ENCODE results near the gene MAST4.

Gene MAST4

DNA sequence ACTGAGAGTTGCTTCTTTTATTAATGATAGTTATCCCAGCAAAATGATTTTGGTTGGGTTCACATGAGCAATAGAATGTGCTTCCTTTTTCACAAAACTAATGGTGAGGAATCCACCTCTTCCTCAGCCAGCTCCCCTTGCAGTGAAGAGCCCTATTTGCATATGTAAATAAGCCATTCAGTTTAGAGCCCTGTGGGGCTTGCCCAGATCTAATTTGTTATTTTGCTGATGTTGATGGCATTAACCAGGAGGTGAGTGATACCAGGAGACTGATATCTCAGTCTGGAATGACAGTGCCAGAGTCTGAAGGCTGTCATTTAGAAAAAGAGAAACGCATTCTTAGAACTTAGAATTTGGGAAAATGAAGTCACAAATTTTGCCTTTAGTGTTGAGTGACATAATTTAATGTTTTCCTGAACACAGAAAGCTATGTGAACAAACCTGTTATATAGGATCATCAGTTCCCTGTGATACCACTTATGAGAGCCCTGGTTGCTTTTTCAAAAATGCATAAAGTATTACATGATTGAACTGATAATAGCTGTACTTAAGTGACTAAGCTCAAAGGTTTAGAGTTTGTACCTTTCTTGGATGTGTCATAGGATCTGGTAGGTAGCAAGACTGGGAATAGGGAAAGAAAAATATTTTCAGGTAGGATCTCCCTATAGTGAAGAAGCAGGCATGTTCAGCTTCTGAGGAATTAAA is 271.6 kb downstream of the MAST4 start (continued):
- TF ChIP-seq, protein P1, sequence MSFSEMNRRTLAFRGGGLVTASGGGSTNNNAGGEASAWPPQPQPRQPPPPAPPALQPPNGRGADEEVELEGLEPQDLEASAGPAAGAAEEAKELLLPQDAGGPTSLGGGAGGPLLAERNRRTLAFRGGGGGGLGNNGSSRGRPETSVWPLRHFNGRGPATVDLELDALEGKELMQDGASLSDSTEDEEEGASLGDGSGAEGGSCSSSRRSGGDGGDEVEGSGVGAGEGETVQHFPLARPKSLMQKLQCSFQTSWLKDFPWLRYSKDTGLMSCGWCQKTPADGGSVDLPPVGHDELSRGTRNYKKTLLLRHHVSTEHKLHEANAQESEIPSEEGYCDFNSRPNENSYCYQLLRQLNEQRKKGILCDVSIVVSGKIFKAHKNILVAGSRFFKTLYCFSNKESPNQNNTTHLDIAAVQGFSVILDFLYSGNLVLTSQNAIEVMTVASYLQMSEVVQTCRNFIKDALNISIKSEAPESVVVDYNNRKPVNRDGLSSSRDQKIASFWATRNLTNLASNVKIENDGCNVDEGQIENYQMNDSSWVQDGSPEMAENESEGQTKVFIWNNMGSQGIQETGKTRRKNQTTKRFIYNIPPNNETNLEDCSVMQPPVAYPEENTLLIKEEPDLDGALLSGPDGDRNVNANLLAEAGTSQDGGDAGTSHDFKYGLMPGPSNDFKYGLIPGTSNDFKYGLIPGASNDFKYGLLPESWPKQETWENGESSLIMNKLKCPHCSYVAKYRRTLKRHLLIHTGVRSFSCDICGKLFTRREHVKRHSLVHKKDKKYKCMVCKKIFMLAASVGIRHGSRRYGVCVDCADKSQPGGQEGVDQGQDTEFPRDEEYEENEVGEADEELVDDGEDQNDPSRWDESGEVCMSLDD (tag by site-specific recombination; IDR thresholded peaks at IDR 0.05), result no peak
- TF ChIP-seq ZNF416 (tag by site-specific recombination; IDR thresholded peaks at IDR 0.05) (no peak), ZNF114 (tag by site-specific recombination; IDR thresholded peaks at IDR 0.05) (no peak), ZNF549 (tag by site-specific recombination; IDR thresholded peaks at IDR 0.05) (no peak), ZNF404 (tag by site-specific recombination; IDR thresholded peaks at IDR 0.05) (no peak), MEIS1 (CRISPR knock-in tag; IDR thresholded peaks at IDR 0.05; ENCODE audit: borderline replicate concordance) (no peak)

DNA sequence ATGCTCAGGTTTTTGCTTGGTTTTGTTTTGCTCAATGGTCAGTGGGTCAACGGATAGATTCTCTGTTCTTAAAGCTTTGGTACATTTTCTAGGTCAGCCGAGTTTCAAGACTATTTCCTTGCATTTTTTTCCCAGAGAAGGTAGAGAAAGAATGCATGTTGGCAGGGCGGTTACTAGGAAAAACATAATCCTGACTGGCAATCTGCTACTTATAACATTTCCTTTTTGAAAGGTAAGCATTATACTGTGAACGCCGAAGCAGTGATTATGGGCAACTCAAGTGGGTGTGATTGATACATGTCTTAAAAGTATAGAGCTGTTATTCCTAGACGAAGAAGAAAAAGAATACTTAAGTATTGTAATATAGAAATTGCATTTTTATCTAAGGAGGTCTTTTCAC is 273.2 kb downstream of the MAST4 start:
- no peaks in the 10 kb centered on the region for H3K9me3 ChIP-seq (ENCODE audit: control insufficient read depth, insufficient read depth, low read depth, low read length)
- POLR2A ChIA-PET, result no interaction called here
- no peak for TF ChIP-seq ZNF514 (tag by site-specific recombination; IDR thresholded peaks at IDR 0.05)
- H3K4me1 ChIP-seq (ENCODE audit: control insufficient read depth, insufficient read depth, low read length), result peaks cover 6% of the 10 kb centered on the region
- no peak overlapping the region for H3K27ac ChIP-seq (ENCODE audit: extremely low read depth, low read depth, low read length)
- no peaks in the 10 kb centered on the region for H3K36me3 ChIP-seq (ENCODE audit: control insufficient read depth in 2 of 2, insufficient read depth in 1 of 2, low read length in 2 of 2)
- no peak overlapping the region for H3K4me3 ChIP-seq (ENCODE audit: low read depth, low read length)
- CTCF ChIA-PET, result interaction anchor here (1.0 kb wide), 1 partner anchor 118 kb away, joined by 3 read pairs; no protein-coding TSS in a partner anchor

DNA sequence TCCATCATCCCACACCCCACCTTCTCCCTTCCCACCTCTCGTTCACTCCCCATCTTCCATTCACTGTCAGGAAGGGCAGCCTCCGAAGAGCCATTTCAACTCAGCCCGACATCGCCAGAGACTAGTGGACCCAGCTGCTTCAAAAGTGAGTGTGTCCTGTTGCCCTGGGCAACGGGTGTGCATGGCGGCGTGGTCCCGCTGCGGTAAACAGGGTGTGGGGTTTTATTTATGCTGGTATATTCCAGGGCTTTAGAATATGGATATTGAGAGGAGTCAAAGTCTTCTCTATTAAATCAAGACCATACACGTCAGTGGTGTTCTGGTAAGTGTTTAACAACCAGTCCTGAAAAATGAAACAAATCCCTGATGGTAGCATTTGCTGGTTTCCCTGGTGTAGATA is 274.5 kb downstream of the MAST4 start:
- Histone ChIP-seq H3K4me1 (ENCODE audit: control insufficient read depth, insufficient read depth, low read length) (peaks cover 6% of the 10 kb centered on the region), H3K36me3 (ENCODE audit: control insufficient read depth in 2 of 2, insufficient read depth in 1 of 2, low read length in 2 of 2) (no peaks in the 10 kb centered on the region), H3K4me3 (ENCODE audit: low read depth, low read length) (no peak overlapping the region), H3K9me3 (ENCODE audit: control insufficient read depth, insufficient read depth, low read depth, low read length) (no peaks in the 10 kb centered on the region), H3K27ac (ENCODE audit: extremely low read depth, low read depth, low read length) (no peak overlapping the region)
- ChIA-PET CTCF (interaction anchor here (0.7 kb wide), 1 partner anchor 342 kb away, joined by 3 read pairs; no protein-coding TSS in a partner anchor), POLR2A (no interaction called here)
- TF ChIP-seq YY1 (tag by site-specific recombination; IDR thresholded peaks at IDR 0.05) (no peak), ZNF266 (tag by site-specific recombination; IDR thresholded peaks at IDR 0.05; ENCODE audit: low read depth) (no peak), ZNF600 (tag by site-specific recombination; IDR thresholded peaks at IDR 0.05) (no peak), KLF9 (tag by site-specific recombination; IDR thresholded peaks at IDR 0.05; ENCODE audit: low read depth) (no peak), SP7 (tag by site-specific recombination; IDR thresholded peaks at IDR 0.05) (no peak), ZNF133 (tag by site-specific recombination; IDR thresholded peaks at IDR 0.05) (no peak), ZNF473 (tag by site-specific recombination; IDR thresholded peaks at IDR 0.05) (no peak), ZNF223 (tag by site-specific recombination; IDR thresholded peaks at IDR 0.05) (no peak), ZNF2 (tag by site-specific recombination; IDR thresholded peaks at IDR 0.05) (no peak), ZNF426 (tag by site-specific recombination; IDR thresholded peaks at IDR 0.05) (no peak)
- TF ChIP-seq, protein P2, sequence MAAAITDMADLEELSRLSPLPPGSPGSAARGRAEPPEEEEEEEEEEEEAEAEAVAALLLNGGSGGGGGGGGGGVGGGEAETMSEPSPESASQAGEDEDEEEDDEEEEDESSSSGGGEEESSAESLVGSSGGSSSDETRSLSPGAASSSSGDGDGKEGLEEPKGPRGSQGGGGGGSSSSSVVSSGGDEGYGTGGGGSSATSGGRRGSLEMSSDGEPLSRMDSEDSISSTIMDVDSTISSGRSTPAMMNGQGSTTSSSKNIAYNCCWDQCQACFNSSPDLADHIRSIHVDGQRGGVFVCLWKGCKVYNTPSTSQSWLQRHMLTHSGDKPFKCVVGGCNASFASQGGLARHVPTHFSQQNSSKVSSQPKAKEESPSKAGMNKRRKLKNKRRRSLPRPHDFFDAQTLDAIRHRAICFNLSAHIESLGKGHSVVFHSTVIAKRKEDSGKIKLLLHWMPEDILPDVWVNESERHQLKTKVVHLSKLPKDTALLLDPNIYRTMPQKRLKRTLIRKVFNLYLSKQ (tag by site-specific recombination; IDR thresholded peaks at IDR 0.05; ENCODE audit: borderline replicate concordance), result no peak
- TF ChIP-seq, protein P3, sequence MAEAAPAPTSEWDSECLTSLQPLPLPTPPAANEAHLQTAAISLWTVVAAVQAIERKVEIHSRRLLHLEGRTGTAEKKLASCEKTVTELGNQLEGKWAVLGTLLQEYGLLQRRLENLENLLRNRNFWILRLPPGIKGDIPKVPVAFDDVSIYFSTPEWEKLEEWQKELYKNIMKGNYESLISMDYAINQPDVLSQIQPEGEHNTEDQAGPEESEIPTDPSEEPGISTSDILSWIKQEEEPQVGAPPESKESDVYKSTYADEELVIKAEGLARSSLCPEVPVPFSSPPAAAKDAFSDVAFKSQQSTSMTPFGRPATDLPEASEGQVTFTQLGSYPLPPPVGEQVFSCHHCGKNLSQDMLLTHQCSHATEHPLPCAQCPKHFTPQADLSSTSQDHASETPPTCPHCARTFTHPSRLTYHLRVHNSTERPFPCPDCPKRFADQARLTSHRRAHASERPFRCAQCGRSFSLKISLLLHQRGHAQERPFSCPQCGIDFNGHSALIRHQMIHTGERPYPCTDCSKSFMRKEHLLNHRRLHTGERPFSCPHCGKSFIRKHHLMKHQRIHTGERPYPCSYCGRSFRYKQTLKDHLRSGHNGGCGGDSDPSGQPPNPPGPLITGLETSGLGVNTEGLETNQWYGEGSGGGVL (tag by site-specific recombination; IDR thresholded peaks at IDR 0.05), result no peak
- TF ChIP-seq, protein P4, sequence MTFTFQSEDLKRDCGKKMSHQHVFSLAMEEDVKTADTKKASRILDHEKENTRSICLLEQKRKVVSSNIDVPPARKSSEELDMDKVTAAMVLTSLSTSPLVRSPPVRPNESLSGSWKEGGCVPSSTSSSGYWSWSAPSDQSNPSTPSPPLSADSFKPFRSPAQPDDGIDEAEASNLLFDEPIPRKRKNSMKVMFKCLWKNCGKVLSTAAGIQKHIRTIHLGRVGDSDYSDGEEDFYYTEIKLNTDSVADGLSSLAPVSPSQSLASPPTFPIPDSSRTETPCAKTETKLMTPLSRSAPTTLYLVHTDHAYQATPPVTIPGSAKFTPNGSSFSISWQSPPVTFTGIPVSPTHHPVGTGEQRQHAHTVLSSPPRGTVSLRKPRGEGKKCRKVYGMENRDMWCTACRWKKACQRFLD (tag by site-specific recombination; IDR thresholded peaks at IDR 0.05), result no peak
